ENCODE data around the gene GRID2.
A peak's percentile ranks its signal among the peaks of the same experiment; 100 is the strongest.

Gene GRID2

DNA sequence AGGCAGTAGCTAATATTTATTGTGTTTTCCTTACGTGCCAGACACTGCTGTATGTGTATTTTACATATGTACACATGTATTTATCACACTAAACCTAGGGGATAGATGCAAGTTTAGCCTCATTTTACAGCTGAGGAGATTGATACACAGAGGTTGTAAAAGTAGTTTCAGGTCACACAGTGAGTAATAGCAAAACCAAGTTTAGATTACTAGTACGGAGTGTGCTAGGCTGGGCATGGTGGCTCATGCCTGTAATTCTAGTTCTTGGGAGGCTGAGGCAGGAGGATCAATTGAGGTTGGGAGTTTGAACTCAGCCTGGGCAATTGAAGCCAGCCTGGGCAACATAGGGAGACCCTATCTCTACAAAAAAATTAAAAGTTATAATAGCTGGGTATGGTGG is 823.7 kb downstream of the GRID2 start:
- no peak for DNase-seq

DNA sequence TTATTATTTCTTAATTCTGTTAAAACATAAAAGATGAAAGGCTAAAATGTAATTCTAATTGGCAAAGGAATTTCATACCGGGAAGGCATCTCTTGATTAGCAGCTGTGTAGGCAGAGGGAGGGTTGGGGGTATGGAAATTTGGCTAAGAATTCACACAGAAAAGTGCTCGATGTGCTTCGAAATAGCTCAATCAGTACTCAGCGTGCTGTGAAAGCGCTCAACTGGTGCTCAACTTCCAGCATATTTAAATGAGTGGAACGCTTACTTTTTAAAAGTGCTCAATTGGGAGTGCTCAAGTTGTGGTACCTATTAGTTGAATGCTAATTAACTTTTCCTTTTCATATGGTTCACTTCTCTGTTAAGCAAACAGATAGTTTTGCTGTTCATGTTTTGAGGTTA is 828.9 kb downstream of the GRID2 start:
- no peak for DNase-seq

DNA sequence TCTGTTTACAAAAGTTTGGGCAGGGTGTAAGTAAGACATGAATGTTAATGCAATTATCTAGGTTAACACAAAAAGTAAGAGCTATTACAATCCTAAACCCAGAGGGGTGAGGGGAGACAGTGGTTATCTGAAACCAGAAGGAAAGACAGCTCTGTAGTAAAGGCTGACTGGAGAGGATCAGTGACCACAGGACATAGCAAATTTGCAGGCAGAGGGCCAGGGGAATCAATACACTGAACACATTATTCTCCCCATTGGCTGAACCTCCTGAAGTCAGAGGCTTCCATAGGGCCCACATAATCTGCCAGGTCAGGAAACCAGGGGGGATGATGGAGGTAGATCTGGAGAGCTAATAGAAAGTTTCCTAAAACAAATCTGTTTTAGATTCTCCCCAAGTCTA is 835.4 kb downstream of the GRID2 start:
- no peak for DNase-seq

DNA sequence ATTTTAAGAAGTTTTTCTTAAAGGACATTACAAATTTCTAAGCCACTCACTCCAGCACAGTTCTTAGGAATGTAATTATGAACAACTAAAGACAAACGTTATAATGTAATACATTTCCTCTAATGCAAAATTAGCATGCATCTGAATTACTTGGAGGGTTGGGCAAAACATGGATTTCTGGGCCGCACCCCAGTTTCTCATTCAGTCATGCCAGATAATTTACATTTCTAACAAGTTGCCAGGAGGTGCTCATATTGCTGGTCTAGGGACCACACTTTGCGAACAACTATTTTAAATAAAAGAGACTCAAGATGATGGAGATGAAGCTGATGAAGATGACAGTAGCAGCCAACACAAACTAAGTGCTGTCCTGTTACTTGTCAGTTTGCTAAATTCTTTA is 840.1 kb downstream of the GRID2 start:
- no peak for DNase-seq

DNA sequence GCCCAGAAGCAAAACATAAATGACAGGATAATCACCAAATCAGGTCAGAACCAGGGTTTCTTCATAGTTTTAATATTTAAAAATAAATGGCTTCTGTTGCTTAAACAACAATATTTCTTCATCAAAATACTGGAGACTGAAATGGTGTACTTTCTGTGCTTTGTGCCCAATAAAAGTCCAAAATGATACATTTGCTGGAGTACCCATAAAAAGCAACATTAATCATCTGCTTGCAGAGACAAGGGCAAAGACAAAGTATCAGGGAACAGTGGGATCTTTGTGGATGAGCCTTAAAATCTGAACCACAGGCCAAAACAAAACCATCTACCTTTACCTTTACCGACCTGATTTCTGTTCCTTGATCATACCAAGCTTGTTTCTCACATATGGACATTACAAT is 840.9 kb downstream of the GRID2 start:
- DNase-seq, result no peak

- peak; percentile 94 for DNase-seq
Measured at GRCh38 chr4:93147524-93148212, 843.9 kb downstream of the GRID2 start.

- DNase-seq, result no peak
Measured at GRCh38 chr4:93152491-93152890, 848.7 kb downstream of the GRID2 start.

DNA sequence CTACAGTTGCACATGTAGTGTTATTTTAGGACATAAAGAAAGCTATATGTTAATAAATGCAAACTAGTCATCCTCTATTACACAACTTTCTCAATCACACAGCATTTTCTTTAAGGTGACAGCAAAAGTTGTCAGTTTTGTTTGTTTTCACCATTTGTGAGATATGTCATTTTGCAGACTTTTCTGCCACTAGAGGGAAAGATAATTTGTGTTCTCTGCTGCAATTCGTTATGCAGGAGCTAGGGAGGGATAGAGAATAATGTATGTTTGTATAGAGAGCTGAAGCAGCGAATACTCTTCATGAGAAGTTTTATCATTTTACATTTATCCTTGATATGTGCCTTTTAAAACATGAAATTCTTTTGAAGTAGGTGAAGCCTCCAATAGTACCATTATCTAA is 854.2 kb downstream of the GRID2 start:
- DNase-seq, result no peak

- DNase-seq, result no peak
Measured at GRCh38 chr4:93168053-93168452, 864.3 kb downstream of the GRID2 start.

DNA sequence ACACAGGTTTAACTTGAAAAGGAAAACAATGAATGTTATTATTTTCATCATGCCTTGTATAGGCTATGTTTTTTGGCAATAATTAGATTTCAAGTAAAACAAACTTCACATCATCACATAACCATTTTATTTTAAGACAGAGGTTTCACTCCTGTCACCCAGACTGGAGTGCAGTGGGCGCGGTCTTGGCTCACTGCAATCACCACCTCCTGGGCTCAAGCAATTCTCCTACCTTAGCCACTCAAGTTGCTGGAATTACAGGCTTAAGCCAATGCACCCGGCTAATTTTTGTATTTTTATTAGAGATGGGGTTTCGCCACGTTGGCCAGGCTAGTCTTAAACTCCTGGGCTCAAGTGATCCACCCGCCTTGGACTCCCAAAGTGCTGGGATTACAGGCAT is 866.2 kb downstream of the GRID2 start:
- no peak for DNase-seq

GRCh38 chr4:93174598-93174997 is 870.8 kb downstream of the GRID2 start:
- DNase-seq, result no peak

- DNase-seq, result no peak
Measured at GRCh38 chr4:93178279-93178678, 874.5 kb downstream of the GRID2 start.

DNA sequence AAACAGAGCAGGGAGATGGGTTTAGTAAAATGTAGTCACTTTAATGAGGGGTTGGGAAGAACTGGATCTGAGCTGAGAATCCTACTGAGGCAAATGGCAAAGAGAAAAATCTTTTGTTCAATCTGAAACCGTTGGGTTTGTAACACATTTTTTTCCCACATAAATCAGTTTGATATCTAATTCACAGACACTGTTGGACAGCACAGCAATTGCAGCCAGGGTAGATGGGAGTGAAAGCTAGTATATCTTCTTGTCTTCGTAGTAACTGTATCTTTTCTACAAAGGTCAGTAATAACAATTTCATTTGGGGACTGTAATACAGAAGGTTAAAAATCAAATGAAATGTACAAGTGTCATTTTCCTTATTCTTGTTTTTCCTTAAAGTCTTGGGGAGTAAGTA is 875.3 kb downstream of the GRID2 start:
- DNase-seq, result no peak

DNA sequence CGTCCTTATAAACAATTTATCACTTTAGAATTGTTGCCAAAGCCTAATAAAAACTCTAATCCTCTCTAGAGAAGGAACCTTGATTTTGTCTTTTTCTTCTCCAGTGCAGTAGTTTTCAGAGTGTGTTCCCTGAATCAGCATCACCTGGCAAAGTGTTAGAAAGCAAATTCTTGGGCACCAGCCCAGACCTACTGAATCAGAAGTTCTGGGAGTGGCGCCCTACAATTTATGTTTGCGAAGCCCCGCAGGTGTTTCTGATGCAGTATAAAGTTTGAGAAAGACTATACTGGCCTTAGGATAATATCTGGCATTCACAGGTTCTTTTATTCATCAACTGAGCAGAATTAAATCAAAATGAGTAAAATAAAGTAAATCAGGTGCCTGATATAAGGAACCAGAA is 879.0 kb downstream of the GRID2 start:
- no peak for DNase-seq

GRCh38 chr4:93183576-93183975 is 879.8 kb downstream of the GRID2 start:
- DNase-seq, result no peak

GRCh38 chr4:93184053-93184452 is 880.3 kb downstream of the GRID2 start:
- DNase-seq, result peak; percentile 99

- no peak for DNase-seq
Measured at GRCh38 chr4:93186846-93187245, 883.1 kb downstream of the GRID2 start.

DNA sequence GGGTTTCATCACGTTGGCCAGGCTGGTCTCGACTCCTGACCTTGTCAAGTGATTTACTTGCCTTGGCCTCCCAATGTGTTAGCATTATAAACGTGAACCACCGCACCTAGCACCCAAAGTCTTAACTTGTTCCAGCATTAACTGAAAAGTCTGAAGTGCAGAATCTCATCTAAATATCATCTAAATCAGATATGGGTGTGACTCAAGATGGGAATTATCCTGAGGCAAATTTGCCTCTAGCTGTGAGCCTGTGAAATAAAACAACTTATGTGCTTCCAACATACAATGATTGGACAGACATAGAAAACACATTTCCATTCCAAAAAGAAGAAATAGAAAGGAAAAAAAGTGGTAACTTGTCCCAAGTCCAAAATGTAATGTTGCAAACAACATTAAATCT is 883.7 kb downstream of the GRID2 start:
- no peak for DNase-seq

DNA sequence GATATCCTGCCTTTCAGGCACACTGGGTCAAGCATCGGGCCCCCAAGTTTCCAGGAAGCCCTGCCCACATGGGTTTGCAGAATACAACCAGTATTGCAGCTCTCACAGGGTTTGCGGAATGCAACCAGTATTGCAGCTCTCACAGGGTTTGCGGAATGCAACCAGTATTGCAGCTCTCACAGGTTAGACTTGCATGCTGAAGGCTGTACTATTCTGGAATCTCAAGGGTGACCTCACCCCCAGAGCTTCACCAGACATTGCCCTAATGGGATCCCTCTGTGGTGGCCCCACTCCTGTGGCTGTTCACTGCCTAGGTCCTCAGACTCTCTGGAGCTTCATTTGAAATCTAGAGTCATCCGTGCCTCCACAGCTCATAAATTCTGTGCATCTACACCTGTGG is 884.1 kb downstream of the GRID2 start:
- no peak for DNase-seq

- DNase-seq, result peak; percentile 80
Measured at GRCh38 chr4:93199492-93199891, 895.7 kb downstream of the GRID2 start.

GRCh38 chr4:93201471-93202096 is 897.8 kb downstream of the GRID2 start:
- no peak for DNase-seq

DNA sequence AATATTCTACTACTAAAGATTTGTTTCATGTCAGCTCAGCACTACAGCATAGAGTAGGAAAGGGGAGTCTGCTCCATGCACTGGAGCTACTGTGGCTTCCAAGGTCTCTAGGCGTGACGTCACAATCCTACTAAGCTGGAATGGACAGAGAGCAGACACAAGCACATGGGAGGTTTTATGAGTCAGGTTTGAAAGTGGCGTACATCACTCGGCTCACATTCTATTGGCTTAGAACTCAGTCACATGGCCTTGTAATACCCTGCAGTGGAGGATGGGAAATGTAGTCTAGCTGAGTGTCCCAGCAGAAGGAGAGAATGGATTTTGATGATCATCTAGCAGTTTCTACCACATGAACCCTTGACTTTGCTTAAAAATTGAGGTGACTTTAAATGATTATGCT is 899.9 kb downstream of the GRID2 start:
- no peak for DNase-seq

- DNase-seq, result no peak
Measured at GRCh38 chr4:93212250-93212649, 908.5 kb downstream of the GRID2 start.

DNA sequence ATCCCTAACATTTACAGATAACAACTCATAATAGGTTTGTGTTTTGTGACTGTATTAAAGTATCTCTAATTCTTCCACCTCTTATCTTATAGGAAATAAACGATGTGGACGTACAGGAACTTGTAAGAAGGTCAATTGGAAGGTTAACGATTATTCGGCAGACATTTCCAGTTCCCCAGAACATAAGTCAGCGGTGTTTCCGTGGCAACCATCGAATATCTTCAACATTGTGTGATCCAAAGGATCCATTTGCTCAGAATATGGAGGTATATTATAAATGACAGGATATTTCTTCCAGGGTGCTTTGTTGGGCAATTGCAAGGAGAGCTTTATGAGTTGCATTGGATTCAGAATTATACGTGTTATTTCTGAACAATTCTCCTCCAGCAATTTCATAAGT is 912.9 kb downstream of the GRID2 start:
- no peak for DNase-seq

DNA sequence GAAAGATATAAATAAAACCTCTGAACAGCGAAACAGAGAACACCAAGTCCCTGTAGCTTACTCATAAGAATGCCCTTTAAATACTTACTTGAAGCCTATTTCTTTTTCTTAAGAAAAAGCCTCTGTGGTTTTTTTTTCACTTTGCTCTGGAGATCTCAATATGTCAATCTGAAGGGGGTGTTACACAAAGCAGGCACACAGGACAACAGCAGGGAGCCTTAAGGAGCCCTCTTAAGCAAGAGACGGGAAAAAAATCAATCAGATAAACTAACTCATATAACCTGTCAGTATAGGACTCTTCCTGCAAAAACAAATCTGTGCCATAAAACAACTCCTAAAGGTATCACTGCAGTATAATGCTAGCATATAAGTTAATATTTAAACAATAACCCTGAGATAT is 913.7 kb downstream of the GRID2 start:
- peak; percentile 38 for DNase-seq

Measured in NCI-H187 treated with DMSO at 0.1 percent for 48 hours (cell line).